NCI-H1417 (cell line): ENCODE measurements around the gene ARL6.
A peak's percentile ranks its signal among the peaks of the same experiment; 100 is the strongest.

Experiments
- DNase-seq, 3 experiments: peaks; one replicate each; lab custom pipeline; 2025; lab: John Stamatoyannopoulos, UW

Gene ARL6, protein sequence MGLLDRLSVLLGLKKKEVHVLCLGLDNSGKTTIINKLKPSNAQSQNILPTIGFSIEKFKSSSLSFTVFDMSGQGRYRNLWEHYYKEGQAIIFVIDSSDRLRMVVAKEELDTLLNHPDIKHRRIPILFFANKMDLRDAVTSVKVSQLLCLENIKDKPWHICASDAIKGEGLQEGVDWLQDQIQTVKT

DNA sequence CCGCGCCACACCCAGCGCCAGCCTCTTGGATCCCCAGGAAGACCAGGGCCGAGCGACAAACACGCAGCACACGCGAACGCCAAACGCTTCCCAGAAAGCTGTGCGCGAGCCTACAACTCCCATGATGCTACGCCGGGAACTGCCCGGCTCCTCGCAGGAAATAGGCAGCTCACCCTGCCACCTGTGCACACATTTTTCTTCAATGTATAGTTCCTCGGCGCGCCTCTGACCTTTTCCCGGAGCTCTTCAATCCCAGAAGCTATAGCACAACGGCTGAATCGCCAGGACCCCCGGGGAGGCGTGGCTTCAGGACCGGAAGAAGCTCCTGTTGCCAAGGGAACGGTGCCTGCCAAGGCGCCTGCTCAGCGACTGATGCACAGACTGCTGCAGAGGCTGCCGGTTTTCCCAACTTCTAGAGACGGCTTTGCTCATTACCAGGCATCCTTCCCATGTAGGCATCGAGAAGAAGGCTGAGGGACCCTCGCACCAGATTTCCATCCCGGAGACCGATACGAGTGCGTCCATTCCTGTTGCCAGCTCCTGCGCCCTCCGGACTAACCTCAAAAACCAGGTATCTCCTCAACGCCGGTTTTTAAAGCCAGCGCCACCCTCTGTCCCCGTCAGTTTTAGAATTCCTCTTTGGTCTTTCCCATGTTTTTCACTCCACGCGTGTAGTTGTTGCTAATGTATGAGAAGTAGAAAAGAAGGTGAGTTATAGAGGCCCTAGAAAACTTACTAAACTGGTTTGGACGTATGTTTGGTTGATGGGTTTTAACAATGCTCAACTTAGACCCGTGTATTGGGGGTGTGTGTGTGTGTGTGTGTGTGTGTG lies at the start of gene ARL6:
Gene ARL6, plus strand, starts transcription at position 352 of the 832 bp plus-strand sequence. CDS start 3,350 bp downstream, outside the sequence.
- peak; percentile 92 to 99 (median 99) for DNase-seq

DNA sequence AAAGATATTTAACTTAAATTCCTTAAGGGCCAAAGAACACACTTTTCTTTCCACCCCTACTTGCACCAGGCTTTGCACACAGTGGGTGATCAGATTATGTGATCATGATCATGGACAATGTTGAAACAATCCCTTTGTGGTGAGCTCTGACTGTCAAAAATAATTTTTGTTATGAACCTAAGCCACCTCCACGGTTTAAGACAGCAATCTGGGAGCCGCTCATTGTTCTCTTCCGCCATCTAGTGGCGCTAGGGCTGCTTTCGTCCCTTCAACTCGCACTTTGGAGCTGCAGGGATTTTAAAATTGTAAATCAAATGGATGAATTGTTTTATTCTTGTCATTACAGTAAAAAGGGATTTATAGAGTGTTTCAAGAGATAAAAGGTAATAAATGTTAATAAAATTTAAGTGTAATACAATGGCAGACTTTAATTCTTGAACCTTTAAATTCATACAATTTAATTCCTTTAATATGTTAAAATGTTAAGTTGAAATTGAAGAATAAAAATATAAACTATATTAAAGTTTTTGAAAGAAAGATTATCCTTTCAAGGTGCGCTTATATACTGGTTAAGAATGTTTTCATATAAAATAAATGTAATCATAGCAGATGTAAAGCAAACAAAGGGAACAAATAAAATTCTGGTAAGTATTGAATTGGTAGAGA lies 45.3 kb upstream of the ARL6 start:
- DNase-seq: peak; percentile 69 to 91 (median 80)

DNA sequence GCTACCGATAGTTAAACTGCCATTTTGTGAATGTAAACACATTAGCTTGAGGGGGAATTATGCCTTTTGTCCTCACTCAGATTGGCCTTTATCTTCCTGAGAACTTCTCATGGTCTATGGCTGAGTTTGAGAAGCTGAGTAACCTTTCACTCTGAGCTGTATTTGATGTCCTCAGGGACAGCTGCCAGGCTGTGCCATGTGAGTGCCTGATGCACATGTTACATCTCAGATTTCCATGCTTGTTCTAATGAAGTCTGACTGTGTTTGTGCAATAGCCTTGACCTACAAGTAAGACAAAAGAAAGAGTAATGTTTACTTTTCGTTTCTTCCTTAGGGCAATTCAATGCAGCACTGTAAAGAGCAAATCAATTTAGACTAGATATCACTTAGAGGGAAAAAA lies 44.1 kb upstream of the ARL6 start:
- DNase-seq: peak; percentile 26 to 79 (median 61)

DNA sequence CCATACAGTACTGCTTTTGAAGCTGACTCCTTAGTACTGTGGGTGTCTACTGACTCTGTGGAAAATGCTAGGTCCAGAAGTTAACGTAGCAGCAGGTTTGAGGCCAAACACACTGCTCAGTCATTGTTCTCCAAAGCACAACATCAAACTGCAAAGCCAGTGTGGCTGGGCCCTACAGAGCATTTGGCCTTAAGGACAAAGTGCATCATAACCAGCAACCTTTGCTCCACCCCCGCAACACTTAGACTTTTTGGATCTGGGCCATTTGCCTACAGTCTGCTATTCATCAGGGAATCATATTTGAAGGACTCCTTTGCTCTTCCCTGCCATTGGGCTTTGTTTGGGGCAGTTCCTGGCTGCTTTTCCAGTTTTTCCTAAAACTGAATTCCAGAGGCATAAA lies 43.1 kb upstream of the ARL6 start:
- peak in 2 of 3 experiments; percentile 1 to 10 for DNase-seq

DNA sequence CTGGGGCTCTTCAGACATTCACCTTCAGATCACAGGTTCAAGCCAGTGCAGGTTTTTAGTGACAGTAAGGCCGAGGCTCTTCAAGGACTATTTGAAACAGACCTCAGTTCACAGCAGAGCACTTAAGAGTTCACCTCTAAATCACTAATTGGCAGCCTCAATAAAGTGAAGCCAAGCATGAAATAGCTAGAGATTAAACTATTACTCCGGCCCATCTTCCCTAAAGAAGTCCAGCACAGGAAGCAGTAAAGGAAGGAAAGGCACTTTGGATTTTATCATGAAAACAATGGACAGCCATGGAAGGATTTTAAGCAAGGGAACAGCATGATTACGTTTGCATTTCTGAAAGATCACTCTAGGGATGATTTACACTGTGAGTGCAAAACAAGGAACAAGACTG lies 27.6 kb upstream of the ARL6 start:
- DNase-seq: peak; percentile 8 to 88 (median 76)

DNA sequence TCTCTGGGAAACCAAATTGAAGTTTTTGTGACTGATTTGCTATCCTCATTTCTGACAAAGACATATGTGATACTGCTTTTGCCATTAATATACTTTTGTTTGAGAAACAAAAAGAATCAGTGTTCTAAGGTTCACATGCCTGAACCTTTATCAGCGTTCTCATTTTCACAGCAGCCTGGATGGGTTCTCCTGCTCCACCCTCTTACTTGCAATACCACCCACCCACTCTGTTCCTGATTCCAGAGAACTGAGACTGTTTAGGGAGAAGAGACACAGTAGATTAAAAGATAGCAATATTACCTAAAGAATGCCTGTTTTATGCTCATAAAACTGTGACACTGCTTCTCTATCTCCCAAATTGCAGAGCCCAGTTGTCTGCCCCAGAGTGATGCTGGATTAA lies 25.8 kb upstream of the ARL6 start:
- DNase-seq: no peak

DNA sequence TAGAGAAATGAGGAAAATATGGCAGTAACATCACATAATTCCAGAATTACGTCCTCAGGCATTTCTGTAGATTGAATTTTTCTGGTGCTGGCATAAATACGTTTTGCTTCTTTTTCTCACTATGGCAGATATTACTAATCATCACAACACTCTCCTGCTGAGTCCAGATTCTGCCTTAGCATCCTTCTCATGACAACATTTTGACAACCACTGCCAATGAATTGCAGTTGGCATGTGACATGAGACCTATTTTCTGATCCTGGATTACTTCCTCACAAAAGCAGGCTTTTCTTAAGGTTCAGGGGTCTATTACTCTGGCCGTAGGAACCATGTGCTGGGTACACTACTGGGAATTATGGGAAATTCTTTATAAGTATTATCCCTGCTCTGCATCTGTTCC lies 22.5 kb upstream of the ARL6 start:
- no peak for DNase-seq

DNA sequence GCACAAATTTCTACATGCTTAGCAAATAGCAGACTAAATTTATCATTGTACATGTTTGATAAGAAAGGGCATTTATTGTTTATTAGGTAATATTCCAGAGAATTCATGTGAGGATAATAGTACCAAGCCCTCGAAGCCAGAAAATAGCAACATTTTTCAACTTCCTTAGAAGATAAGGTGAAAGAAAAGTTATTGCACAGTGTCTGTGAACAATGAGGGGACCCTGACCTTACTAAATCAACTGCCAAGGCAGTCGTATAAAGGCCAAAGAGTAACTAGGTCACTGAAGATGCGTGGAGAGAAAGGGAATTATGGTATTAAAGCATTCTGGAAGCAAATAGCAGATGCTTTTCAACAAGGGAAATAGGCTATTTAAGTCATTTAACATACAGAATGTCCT lies 20.3 kb upstream of the ARL6 start:
- DNase-seq: no peak

DNA sequence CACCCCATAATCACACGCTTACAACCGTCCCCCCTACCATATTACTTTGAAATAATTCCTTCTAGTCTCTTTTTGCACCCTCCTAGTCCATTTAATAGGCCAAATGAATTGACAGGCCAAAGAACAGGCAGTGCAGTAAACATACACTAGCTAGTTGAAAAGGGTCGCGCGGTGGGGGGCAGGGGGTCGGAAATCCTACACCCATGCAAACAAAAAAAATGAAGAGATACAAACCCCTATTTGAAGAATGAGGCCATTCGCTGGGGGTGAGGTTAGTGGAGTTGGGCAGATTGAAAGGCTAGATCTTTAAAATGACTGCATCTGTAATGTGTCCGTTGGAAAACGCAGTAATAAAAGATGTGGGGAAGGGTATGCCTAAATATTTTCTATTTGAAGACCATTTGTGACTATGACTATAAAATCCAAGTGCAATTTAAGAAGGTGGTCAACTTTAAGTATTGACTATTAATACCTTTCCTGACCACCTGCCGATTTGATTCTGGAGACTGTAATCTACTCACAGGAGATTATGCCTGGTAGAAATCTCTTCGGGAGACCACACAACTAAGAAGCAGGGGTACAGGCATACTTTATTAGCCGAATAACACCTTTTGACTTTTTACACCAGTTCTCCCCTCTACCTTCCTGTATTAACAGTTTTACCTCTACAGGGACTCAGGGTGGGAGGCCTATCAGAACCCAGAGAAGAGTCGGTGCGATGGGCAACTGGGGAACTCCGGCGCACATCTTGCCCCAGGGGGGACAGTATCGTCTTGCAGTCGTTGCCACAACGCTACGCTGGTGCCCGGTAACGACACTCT lies 762 bp upstream of the ARL6 start:
- DNase-seq: peak in 2 of 3 experiments; percentile 48 to 71

DNA sequence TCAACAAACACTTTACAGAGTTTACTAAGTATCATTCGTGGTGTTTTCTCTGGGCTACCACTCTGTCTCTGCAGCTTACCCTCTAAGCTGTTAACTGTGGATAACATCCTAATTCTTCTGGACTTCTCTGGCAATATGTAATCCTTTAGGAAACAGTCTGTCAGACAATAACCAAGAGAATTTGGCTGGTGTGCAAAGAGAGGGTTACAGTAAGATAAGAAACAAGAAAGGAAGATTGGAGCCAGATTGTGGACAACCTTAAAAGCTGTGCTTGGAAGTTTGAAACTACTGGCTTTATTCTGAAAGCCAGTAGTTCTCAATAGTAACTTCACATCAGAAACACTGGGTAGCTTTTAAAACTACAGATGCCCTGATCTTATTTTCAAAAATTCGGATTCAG lies 778 bp downstream of the ARL6 start:
- DNase-seq: peak in 2 of 3 experiments; percentile 3 to 33

DNA sequence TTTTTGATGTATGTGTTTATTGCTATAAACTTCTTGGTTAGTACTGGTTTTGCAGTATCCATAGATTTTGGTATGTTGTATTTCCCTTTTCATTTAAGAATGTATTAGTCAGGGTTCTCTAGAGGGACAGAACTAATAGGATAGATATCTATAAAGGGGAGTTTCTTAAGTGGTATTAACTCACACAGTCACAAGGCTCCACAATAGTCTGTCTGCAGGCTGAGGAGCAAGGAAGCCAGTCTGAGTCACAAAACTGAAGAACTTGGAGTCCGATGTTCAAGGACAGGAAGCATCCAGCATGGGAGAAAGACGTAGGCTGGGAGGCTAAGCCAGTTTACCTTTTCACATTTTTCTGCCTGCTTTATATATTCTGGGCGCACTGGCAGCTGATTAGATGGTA lies 8.4 kb downstream of the ARL6 start:
- DNase-seq: no peak

DNA sequence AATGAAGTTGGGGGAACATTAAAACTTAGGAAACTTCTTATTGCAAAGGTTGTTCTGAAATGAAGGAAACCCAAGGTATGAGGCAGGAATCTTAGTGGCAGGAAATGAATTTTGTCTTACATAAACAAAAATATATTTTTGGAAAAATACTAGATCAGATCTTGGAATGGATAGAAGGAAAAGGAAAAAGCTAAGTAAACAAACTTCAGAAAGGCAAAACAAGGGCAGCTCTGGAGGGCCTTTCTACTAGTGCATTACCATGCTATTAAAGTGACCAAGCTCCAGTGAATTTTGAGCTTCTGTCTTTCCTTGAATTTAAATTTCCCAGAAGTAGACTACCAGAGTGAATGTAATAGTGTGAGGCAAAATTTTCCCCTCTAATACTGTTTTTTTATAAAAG lies 13.6 kb downstream of the ARL6 start:
- DNase-seq: no peak

DNA sequence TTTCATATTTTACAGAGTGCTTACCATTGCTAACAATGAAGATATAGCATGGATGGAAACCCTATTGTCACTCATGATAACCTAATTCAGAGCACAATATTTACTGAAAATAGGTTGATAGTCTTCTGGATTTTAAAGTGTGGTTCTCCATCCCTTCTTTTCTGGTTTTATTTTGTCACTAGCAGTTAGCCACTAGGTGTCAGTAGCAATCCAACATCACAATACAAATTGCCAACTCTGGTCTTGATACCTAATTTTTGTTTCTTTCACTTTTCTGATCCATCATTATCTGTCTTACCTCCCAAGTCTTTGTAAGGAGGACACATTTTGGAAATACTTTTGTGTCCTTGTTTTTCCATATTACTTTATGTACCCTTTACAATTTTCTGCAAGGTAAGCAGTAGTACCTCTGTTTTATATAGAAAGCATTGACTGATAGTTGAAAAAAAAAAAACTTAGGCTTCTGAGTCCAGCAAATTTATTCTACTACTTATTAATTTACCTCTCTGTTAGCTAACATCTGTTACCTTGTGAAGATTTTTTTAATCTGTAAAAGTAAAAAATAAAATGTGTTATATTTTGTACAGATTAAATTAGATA lies 29.0 kb downstream of the ARL6 start:
- peak; percentile 13 to 79 (median 54) for DNase-seq

DNA sequence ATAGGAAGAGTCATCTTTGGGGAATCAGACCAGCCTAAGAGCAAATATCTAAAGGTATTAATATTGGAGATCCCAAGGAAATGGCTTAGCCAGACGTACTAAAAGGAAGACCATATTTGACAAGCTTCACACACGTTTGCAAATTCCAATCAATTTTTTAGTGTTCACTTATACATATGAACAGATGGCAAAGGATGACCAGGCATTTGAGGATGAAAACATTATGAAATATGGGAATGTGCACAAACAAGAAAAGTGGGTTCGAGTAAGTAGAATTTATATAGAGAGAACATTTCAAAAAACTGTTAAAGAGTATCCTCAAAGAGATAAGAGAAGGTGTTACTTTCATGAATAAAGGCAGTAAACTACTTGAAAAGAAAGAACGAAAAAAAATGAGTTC lies 31.4 kb downstream of the ARL6 start:
- no peak for DNase-seq

DNA sequence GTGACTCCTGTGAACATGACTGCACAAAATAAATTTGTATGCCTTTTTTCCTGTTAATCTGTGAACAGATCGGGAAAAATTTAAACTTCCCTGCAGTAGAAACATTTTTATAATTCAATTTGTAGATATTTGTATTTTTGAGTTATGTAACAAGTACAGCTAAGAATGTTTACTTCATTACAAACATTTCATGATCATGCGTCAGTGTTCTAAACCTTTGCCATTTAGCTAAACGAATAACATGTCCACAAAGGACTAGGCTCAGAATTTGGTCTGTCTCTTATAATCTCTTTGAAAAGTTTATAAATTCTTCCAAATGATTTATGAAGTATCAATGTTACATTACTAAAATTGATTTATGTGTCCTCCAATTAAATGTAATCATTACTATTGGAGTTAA lies 39.9 kb downstream of the ARL6 start:
- no peak for DNase-seq

DNA sequence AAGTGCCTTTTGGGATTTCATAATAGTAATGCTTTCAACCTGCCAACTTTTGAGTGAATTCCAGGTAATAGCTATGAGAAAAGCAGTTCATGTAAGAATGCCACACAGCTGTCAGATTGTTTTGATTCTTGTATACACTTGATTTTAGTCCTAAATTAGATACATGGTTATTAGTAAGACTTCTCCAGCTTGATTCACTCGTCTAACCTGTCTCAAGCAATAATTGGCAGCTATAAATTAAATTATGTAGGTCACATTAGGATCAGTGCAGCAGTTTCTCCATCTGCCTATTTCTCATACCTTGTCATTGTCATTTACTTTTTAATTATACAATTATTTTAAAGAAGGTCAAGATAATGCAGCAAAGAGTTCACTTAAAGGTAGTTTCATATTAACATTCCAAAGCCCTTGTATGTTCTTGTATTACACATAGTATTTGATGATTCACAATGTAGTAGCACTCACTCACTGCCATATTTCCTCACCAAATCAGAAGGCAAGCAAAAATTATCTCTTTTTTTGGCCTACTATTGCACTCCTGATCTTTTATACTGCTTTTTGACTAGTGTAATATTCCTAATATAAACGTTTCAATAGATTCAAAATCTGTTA lies 46.3 kb downstream of the ARL6 start:
- DNase-seq: peak in 1 of 3 experiments; percentile 29

DNA sequence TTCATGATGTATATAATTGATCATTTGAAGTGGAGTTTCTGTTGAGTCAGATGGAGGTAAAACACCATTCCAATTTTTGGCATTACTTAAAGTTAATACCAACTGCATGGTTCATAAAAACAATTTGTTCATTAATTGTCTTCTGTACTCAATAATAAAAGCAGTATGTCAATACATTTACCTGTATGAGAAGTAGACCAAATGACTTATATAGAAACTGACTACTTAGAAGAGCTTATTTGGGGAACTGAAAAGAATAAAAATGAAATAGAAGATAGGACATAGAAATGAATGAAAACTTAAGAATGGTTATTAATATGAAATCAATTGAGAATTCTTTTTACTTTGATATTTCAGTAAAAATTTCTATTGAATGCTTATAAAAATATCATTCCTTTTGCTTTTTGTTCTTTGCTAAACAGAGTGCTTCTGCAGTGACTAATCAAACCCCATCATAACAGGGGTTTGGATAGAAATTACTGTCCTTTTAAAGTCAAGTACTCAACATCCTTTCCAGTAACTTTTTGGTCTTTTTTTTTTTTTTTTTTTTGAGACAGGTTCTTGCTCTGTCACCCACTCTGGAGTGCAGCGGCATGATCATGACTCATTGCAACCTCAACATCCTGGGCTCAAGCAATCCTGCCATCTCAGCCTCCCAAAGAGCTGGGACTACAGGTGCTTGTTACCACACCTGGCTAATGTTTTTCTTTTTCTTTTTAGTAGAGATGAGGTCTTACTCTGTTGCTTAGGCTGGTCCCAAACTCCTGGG lies 50.8 kb downstream of the ARL6 start:
- peak in 1 of 3 experiments; percentile 24 for DNase-seq

DNA sequence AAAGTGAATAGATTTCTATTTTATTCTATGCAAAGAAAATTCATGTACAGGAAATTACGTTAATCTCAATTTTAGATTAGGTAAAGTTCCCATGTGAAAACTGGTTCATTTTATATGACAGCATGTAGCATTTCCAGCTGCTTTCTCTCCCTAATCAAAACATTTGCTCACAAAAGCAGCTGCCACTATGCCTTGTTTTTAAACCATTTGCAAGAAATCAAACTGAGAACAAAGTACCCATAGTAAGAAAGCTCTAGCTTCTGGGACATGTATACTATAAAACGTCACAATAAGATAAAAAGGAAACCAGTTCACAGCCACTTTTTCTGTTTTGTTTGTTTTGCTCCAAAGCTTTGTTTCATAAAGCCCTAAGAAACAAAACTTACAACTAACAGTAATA lies 52.3 kb downstream of the ARL6 start:
- peak in 1 of 3 experiments; percentile 46 for DNase-seq

DNA sequence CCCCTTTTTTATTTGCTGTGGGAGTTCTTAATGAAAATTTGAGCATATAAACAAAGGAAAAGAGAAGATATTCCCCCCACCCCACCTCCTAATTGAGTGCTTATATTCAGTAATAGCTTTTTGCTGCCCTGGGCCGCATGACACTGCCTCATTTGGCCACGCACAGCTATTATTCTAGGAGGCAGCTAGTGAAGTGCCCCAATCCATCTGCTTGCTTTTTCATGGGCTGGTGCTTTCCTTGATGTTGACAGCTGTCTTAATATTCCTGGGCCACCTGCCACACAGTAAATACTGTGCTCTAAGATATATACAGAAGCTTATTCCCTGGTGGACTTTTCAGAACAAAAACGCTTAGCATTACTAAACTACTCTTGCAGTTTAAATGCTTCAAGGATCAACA lies 53.4 kb downstream of the ARL6 start:
- peak; percentile 80 to 95 (median 94) for DNase-seq

DNA sequence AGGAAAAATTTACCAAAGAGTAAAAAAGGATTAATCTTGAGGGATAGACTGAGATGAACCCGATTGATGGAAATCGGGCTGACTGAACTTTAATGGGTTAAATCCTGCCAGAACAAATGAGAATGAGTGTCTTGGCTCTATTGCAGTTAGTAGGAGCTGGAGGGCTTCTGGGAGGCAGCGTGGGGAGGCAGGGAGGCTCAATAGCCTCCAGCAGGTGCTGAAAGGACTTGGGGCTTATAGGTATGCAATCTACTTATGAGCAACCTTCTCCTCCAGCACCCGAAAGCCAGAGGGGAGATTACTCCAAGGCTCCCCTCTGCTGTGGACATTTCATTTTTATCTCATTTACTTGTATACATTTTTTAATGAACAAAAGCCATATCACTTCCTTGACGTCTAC lies 56.2 kb downstream of the ARL6 start:
- DNase-seq: no peak
